Right lobe of liver (tissue), 6 donors: Measurements from ENCODE around the gene ADAMTS2. TPM values are rescaled to one million over a fixed set of nuclear protein-coding genes. Genes with fewer than 3 reads are reported as not detected.

ENCODE experiments used
- ATAC-seq, 4 donors: fragments of 200-7000 bp; cut with Tn5 transposase; one replicate each; pipeline ENCODE4 v1.9.1; 2020; ENCODE audit warnings: mild to moderate bottlenecking in 4 of 4, moderate library complexity in 4 of 4
- DNase-seq, 3 donors: peaks; one replicate each; pipeline ENCODE4 v3.0.0-alpha.2; 2020
- H3K27ac ChIP-seq, 3 donors: fragments of 200-600 bp; one replicate each; pipeline ENCODE4 v1.8.0; 2022
- H3K27me3 ChIP-seq, 2 donors: fragments of 200-600 bp; one replicate each; pipeline ENCODE4 v1.8.0; 2022
- H3K36me3 ChIP-seq, 4 donors: fragments of 200-600 bp; sonication (generic) in 1 of 4; one replicate each; pipeline versions ENCODE4 v1.5.1 to v1.8.0; 2017 to 2022; ENCODE audit warnings: control low read depth in 1 of 4
- H3K4me1 ChIP-seq, 4 donors: fragments of 200-600 bp; sonication (generic) in 1 of 4; one replicate each; pipeline versions ENCODE4 v1.5.1 to v1.8.0; 2017 to 2022; ENCODE audit warnings: control low read depth in 1 of 4
- H3K4me3 ChIP-seq, 3 donors: fragments of 200-600 bp; one replicate each; pipeline ENCODE4 v1.8.0; 2022
- H3K9me3 ChIP-seq, 4 donors: fragments of 200-600 bp; sonication (generic) in 1 of 4; one replicate each; pipeline versions ENCODE4 v1.5.1 to v1.8.0; 2017 to 2022; ENCODE audit warnings: control low read depth in 1 of 4
- CTCF ChIP-seq, 4 donors: fragments of 200-600 bp in 3 of 4; fragments of 450-650 bp in 1 of 4; IDR thresholded peaks; one replicate each; pipeline versions ENCODE4 v1.5.1 to v1.8.0; 2016 to 2022; ENCODE audit warnings: antibody characterized with exemption in 4 of 4, mild to moderate bottlenecking in 2 of 4
- POLR2A ChIP-seq: fragments of 450-650 bp; IDR thresholded peaks from one replicate; pipeline ENCODE4 v1.6.1; 2017; ENCODE audit warnings: antibody characterized with exemption, mild to moderate bottlenecking
- WGBS: methylation state at CpG from one replicate; pipeline ENCODE4 v1.1.6; 2018; ENCODE audit warnings: low coverage, low lambda C conversion rate; ENCODE audit not compliant: insufficient coverage; ENCODE audit errors: missing lambda C conversion rate; 5-methylcytosine and 5-hydroxymethylcytosine counted together
- intact Hi-C, 2 donors: fragments of 100-400 bp; cut with DNase I; formaldehyde crosslinking; loops; one replicate each; pipeline versions ENCODE4 v1.11.2 to v1.14.1; 2022
- total RNA-seq, 6 experiments: library from RNA; depleted of rRNA in 2 of 6; stranded (reverse); fragments of >200 nt in 2 of 6; fragmentation: NEBNext Ultra II Directional in 3 of 6; extraction: Animal tissue kit (Norgen Biotek cat#: 25700) in 3 of 6; gene quantifications; one replicate each; pipeline versions ENCODE4 v1.1.0 to v1.2.4, GENCODE V29; 2016 to 2023
- donor health status: DM: no; HTN: yes; CAD: no.
- donor health status: DM: no; HTN: no; CAD: no.
- donor health status: DM: no; HTN: no; CAD: no.
- donor health status: DM: no; HTN: yes; CAD: no.
- donor health status: DM: no; HTN: yes; CAD: no.

Gene ADAMTS2
- total RNA-seq, 6 experiments from 2014 or later: 6.3 to 18.9 (median 13.5) TPM

DNA sequence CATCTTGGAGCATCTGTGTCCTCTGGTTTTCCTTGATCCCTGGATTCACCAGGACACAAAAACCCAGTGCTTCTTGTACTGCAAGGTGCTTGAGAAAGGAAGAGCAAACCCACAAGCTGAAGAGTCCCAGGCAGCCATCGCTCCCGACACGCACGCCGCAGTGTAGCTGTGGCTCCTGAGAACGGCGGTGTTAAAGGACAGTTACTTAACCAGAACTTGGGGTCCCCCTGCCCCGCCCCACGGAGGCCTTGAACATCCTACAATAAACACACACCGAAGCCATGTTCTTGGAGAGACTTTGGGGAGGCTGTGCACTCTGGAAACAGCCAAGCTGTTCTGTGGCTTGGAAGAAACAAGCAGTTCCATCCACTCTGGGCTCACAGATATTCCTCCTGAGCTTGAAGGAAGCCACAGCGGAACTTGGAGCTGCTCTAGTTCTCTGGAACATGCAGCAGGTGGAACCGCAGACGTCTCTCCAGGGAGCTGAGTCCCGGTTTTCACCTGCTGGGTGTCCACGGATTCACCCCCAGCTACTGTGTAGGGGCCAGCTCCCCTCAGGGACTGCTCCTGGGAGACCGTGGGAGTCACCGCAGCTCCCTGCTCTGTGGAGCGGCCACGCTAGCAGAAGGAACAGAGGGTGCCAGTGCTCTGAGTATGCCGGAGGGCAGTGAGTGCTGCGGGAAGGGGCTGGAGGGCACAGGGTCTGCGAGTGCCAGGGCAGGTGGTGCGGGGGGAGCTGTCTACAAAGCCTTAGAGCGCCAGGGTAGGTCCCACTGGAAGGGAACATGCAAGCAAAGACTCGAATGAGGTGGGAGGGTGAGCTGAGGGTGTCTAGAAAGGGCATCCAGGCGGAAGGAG is 107.3 kb downstream of the ADAMTS2 start:
- intact Hi-C loops: no loop called here
- Histone ChIP-seq H3K27ac (no peak overlapping the region), H3K27me3 (no peaks in the 10 kb centered on the region), H3K36me3 (no peaks in the 10 kb centered on the region), H3K4me3 (no peak overlapping the region), H3K4me1 (no peaks in the 10 kb centered on the region), H3K9me3 (no peaks in the 10 kb centered on the region)
- DNase-seq (peak in 2 of 3 donors; percentile 23 to 47), ATAC-seq (no peak)
- TF ChIP-seq POLR2A (no peak), CTCF (IDR thresholded peaks at IDR 0.05) (no peak)
- 57% methylated on average over 5 of the region's 26 CpGs for WGBS

DNA sequence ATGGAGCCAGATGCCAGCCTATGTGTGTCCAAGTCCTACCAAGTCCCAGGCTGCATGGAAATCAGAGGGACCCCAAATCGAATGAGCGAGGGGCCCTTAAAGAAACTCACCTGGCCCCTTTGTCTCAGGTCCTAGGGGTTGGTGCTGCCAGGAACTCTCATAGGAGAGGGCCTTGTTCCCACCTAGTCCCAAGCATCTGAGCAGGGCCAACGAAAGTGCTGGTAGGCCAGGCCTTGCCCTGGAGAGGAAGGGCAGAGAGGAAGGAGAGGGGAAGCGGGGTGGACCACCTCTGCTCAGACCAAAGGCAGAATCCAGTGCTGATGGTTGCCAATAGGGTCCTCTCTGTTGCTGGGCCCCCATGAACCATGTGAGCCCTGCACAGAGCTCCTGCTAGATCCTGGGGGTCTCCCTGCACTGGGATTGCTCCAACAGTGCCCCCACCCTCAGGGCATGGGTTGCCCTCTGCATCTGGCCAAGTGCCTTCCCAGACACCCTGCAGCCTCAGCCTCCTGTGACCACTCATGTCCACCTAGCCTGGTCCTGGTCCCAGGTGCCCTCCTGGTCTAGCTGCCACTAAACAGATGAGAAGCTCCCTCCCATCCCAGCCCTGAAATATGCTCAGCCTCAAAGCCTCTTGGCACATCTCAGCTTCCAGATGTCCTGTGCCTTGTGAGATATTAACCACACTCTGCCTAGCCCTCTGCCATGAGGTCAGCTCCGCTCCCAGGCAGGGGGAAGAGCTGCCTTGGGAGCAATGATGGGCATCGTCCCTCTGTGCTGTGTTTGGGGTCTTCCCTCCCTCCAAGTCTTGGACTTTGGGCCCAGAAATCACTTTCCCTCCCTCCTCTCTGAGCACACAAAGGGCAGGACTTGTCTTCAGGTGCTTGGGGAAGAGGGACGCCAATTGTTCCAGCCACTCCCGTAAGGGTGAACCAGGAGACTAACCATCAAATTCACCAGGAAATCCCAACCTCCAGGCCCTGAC is 109.6 kb downstream of the ADAMTS2 start:
- Histone ChIP-seq H3K36me3 (no peaks in the 10 kb centered on the region), H3K4me1 (no peaks in the 10 kb centered on the region), H3K4me3 (no peak overlapping the region), H3K27me3 (no peaks in the 10 kb centered on the region), H3K9me3 (no peaks in the 10 kb centered on the region), H3K27ac (no peak overlapping the region)
- intact Hi-C loops: no loop called here
- WGBS: 47% methylated on average over 3 of the region's 8 CpGs
- peak in 2 of 3 donors; percentile 27 to 28 for DNase-seq
- no peak for TF ChIP-seq POLR2A
- no peak for TF ChIP-seq CTCF (IDR thresholded peaks at IDR 0.05)
- ATAC-seq: no peak

- DNase-seq (peak in 2 of 3 donors; percentile 35 to 41), ATAC-seq (no peak)
- Histone ChIP-seq H3K4me3 (no peak overlapping the region), H3K9me3 (no peaks in the 10 kb centered on the region), H3K27me3 (no peaks in the 10 kb centered on the region), H3K4me1 (no peaks in the 10 kb centered on the region), H3K27ac (no peak overlapping the region), H3K36me3 (no peaks in the 10 kb centered on the region)
- TF ChIP-seq POLR2A (no peak), CTCF (IDR thresholded peaks at IDR 0.05) (no peak)
- intact Hi-C loops: no loop called here
- WGBS: 47% methylated on average over 9 of the region's 12 CpGs
Measured at GRCh38 chr5:179234563-179235135, 110.6 kb downstream of the ADAMTS2 start.

DNA sequence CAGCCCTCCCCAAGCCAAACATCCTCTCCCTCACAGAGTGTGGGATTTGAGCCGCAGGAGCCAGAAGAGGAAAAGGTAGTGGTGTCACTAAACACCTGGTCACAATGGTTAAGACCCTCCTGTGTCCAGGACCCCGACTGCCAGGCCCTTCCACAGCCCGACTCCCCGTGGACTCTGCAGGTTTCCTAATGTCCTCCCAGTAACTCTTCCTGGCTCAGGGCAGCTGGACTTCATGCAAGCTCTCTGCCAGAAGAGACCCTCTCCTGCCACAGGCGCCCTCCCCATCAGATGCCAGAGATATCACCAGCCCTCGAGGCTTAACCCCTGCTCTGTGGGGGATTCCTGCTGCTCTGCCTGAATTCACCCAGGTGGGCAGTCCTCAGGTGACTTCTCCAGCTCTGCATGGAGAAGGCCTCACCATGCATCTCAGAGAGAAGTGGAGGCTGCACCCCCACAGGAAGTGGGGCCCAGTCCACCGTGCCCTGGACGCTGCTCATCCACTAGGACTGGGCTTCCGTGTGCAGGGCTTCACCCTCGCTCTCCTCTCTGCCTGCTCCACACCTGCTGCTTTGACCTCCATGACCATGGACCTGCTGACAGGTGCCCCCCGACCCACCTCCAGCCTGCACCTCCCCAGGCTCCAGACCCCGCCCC is 111.2 kb downstream of the ADAMTS2 start:
- no peaks in the 10 kb centered on the region for H3K4me1 ChIP-seq
- no peaks in the 10 kb centered on the region for H3K36me3 ChIP-seq
- intact Hi-C loops: no loop called here
- H3K4me3 ChIP-seq: no peak overlapping the region
- H3K27ac ChIP-seq: no peak overlapping the region
- TF ChIP-seq POLR2A (no peak), CTCF (IDR thresholded peaks at IDR 0.05) (no peak)
- DNase-seq (peak in 1 of 3 donors; percentile 35), ATAC-seq (no peak)
- no peaks in the 10 kb centered on the region for H3K27me3 ChIP-seq
- whole genome bisulfite sequencing: 65% methylated on average over 6 of the region's 12 CpGs
- H3K9me3 ChIP-seq: no peaks in the 10 kb centered on the region
